Measurements from ENCODE around the gene OR4D10. TPM values are rescaled to one million over a fixed set of nuclear protein-coding genes. Genes with fewer than 3 reads are reported as not detected.

The OR4D10 gene
- total RNA-seq, 1 donor from 2014 or later: not detected

GRCh38 chr11:59523541-59523940 lies 50.4 kb downstream of the OR4D10 start:
- DNase-seq (ENCODE audit: low read depth in 2 of 2): no peak

GRCh38 chr11:59528711-59529110 lies 55.6 kb downstream of the OR4D10 start:
- no peak for DNase-seq (ENCODE audit: low read depth in 2 of 2)

Other genes with a start within 250 kb of the OR4D10 start
- not detected in 2 replicates for gene OR5AN1, start 114.4 kb upstream of the OR4D10 start, total RNA-seq
- not detected in 2 replicates for gene OR5A2, start 46.9 kb upstream of the OR4D10 start, total RNA-seq
- not detected in 2 replicates for gene OR5A1, start 36.8 kb upstream of the OR4D10 start, total RNA-seq
- not detected in 2 replicates for gene OR4D6, start 16.4 kb upstream of the OR4D10 start, total RNA-seq
- gene OR4D11, start 30.3 kb downstream of the OR4D10 start, total RNA-seq: not detected in 2 replicates
- not detected in 2 replicates for gene OR4D9, start 38.2 kb downstream of the OR4D10 start, total RNA-seq
- 31.2 and 65.9 TPM in 2 replicates for gene OSBP, start 142.5 kb downstream of the OR4D10 start, total RNA-seq
- 4.4 and 8.9 TPM in 2 replicates for gene PATL1, start 195.7 kb downstream of the OR4D10 start, total RNA-seq
- gene OR10V1, start 240.5 kb downstream of the OR4D10 start, total RNA-seq: not detected in 2 replicates

All from lung microvascular endothelial cell (primary cell).